Testis (tissue), 2 donors: ENCODE results near the gene PRKAR2B.

Experiments used
- POLR2A ChIP-seq: fragments of 450-650 bp; IDR thresholded peaks from one replicate; pipeline ENCODE4 v1.6.1; 2017; ENCODE audit warnings: antibody characterized with exemption, mild to moderate bottlenecking, moderate library complexity
- TF ChIP-seq, protein P1 (sequence below), 3 experiments: fragments of 450-650 bp in 2 of 3; fragments of 200-600 bp in 1 of 3; sonication (generic) in 1 of 3; IDR thresholded peaks; one replicate each; pipeline ENCODE4 v1.5.1; 2016 to 2019; ENCODE audit warnings: antibody characterized with exemption in 3 of 3, mild to moderate bottlenecking in 2 of 3, moderate library complexity in 1 of 3

DNA sequence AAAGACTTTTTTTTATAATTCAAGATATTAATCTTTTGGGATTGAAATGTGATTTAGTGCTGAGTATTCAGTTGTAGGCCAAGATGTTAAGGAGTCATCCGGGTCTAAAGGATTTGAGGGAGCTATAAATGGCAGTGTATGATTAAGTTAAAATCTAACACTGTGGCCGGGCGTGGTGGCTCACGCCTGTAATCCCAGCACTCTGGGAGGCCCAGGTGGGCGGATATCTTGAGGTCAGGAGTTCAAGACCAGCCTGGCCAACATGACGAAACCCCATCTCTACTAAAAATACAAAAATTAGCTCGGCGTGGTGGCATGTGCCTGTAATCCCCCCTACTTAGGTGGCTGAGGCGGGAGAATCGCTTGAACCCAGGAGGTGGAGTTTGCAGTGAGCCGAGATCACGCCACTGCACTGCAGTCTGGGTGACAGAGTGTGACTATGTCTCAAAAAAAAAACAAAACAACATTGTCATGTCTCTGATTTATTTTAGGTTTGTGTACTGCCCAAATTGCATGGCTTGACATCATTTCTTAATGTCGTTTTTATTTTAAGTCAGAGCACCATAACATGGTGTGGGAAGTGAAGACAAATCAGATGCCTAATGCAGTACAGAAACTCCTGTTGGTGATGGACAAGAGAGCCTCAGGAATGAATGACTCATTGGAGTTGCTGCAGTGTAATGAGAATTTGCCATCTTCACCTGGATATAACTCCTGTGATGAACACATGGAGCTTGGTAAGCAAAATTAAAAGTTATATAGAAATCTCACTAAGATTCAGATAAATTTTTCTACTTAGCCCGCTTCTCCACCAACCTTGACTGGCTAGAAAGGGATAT, 135.0 kb downstream of the PRKAR2B start:
- TF ChIP-seq, protein P1, sequence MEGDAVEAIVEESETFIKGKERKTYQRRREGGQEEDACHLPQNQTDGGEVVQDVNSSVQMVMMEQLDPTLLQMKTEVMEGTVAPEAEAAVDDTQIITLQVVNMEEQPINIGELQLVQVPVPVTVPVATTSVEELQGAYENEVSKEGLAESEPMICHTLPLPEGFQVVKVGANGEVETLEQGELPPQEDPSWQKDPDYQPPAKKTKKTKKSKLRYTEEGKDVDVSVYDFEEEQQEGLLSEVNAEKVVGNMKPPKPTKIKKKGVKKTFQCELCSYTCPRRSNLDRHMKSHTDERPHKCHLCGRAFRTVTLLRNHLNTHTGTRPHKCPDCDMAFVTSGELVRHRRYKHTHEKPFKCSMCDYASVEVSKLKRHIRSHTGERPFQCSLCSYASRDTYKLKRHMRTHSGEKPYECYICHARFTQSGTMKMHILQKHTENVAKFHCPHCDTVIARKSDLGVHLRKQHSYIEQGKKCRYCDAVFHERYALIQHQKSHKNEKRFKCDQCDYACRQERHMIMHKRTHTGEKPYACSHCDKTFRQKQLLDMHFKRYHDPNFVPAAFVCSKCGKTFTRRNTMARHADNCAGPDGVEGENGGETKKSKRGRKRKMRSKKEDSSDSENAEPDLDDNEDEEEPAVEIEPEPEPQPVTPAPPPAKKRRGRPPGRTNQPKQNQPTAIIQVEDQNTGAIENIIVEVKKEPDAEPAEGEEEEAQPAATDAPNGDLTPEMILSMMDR (IDR thresholded peaks at IDR 0.05), result no peak
- TF ChIP-seq POLR2A, result no peak
